ENCODE measurements around the gene ARMC3.

ARMC3 gene

DNA sequence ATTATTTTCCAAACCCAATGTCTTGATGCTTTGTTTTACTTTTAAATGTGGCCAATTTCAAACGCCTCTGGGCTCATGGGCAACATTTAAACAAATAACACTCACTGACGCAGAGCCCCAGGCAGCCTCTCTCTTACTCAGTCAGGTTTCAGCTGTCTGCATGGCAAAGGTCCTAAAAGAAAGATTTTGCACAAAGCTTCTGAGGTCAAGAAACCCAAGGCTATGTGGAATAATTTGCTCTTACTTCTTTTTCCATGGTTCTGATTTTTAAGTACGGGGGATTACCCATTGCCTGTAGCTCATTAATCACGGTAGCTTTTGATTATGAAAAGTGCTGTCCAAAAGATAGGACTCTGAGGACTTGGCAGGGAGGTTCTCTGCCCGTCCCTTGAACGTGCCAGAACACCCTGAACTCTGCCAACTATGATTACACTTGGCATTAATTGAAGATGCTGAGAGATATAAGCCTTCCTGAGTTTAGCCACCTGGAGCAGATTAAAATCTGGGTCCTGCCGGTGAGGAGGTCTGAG is 153.4 kb downstream of the ARMC3 start:
- no peak for DNase-seq

- no peak for DNase-seq
These were observed 154.0 kb downstream of the ARMC3 start for GRCh38 chr10:23081891-23082290.

Data from cortex of kidney (tissue), 1 donor.